SK-N-SH (cell line): ENCODE results near the gene RSRC1. TPM values are rescaled to one million over a fixed set of nuclear protein-coding genes. Genes with fewer than 3 reads are reported as not detected.

Experiments used
- CTCF ChIA-PET: fragments of 300-600, 350-600 bp; formaldehyde crosslinking; extraction: SDS; loops from one replicate; lab custom pipeline; 2021; lab: Yijun Ruan, JAX
- POLR2A ChIA-PET: fragments of 350-600 bp; sonication (Branson Sonifier 250); formaldehyde crosslinking; extraction: SDS; loops from one replicate; lab custom pipeline; 2020; ENCODE audit warnings: antibody characterized with exemption, inconsistent platforms; lab: Yijun Ruan, JAX
- DNase-seq: peaks from one replicate; pipeline ENCODE4 v3.0.0; 2012
- H2AFZ ChIP-seq: fragments of 200-600 bp; sonication (generic); 2 replicates; pipeline ENCODE4 v1.8.1; 2016; ENCODE audit warnings: antibody characterized with exemption, mild to moderate bottlenecking, low read depth
- H3F3A ChIP-seq: fragments of 200-600 bp; sonication (generic); replicated peaks from 2 replicates; pipeline ENCODE3; 2016; ENCODE audit warnings: antibody characterized with exemption, mild to moderate bottlenecking; ENCODE audit not compliant: insufficient read depth
- H3K27ac ChIP-seq, 2 experiments: fragments of 200-500 bp in 1 of 2; fragments of 200-600 bp in 1 of 2; sonication (Bioruptor generic) in 1 of 2; sonication (generic), shearing (Covaris generic) in 1 of 2; 2 replicates each; pipeline versions ENCODE4 v1.5.1 to v1.6.1; 2014 to 2016; ENCODE audit warnings: low read depth in 2 of 2, inconsistent platforms in 1 of 2, low read length in 1 of 2, mild to moderate bottlenecking in 1 of 2, mixed read lengths in 1 of 2
- H3K27me3 ChIP-seq: fragments of 200-600 bp; sonication (generic), shearing (Covaris generic); 2 replicates; pipeline ENCODE4 v1.6.1; 2016; ENCODE audit warnings: mixed run types; ENCODE audit not compliant: insufficient read depth
- H3K36me3 ChIP-seq, 2 experiments: fragments of 200-500 bp in 1 of 2; fragments of 200-600 bp in 1 of 2; sonication (Bioruptor generic) in 1 of 2; sonication (generic) in 1 of 2; replicated peaks in 1 of 2; 2 replicates each; pipeline versions ENCODE3 to v1.5.1; 2014 to 2016; ENCODE audit warnings: low read length in 1 of 2, mild to moderate bottlenecking in 1 of 2; ENCODE audit not compliant: insufficient read depth in 2 of 2, control insufficient read depth in 1 of 2
- H3K4me1 ChIP-seq, 2 experiments: fragments of 200-500 bp in 1 of 2; fragments of 200-600 bp in 1 of 2; sonication (Bioruptor generic) in 1 of 2; sonication (generic), shearing (Covaris generic) in 1 of 2; 2 replicates each; pipeline versions ENCODE4 v1.5.1 to v1.6.1; 2014 to 2016; ENCODE audit warnings: low read depth in 1 of 2, low read length in 1 of 2, mixed run types in 1 of 2; ENCODE audit not compliant: insufficient read depth in 2 of 2, control insufficient read depth in 1 of 2
- H3K4me2 ChIP-seq: fragments of 200-600 bp; sonication (generic), shearing (Covaris generic); 2 replicates; pipeline ENCODE4 v1.6.1; 2017; ENCODE audit warnings: mixed run types
- H3K4me3 ChIP-seq, 2 experiments: fragments of 200-500 bp in 1 of 2; fragments of 200-600 bp in 1 of 2; sonication (Bioruptor generic) in 1 of 2; sonication (generic), shearing (Covaris generic) in 1 of 2; 2 replicates each; pipeline versions ENCODE4 v1.5.1 to v1.8.1; 2014 to 2016; ENCODE audit warnings: low read depth in 2 of 2, inconsistent platforms in 1 of 2, low read length in 1 of 2, mild to moderate bottlenecking in 1 of 2, mixed read lengths in 1 of 2, moderate library complexity in 1 of 2
- H3K79me2 ChIP-seq: fragments of 200-600 bp; sonication (generic); 2 replicates; pipeline ENCODE4 v1.8.1; 2017; ENCODE audit warnings: mild to moderate bottlenecking; ENCODE audit not compliant: insufficient read depth
- H3K9ac ChIP-seq: fragments of 200-600 bp; sonication (generic); 2 replicates; pipeline ENCODE4 v1.6.1; 2017; ENCODE audit warnings: mixed run types
- H3K9me2 ChIP-seq: fragments of 200-600 bp; sonication (generic); 2 replicates; pipeline ENCODE4 v1.6.1; 2017; ENCODE audit warnings: mixed run types
- H3K9me3 ChIP-seq: fragments of 200-600 bp; sonication (generic); 2 replicates; pipeline ENCODE4 v1.6.1; 2017; ENCODE audit warnings: mixed run types, mild to moderate bottlenecking, moderate library complexity
- H4K20me1 ChIP-seq: fragments of 200-600 bp; sonication (generic); 2 replicates; pipeline ENCODE4 v1.6.1; 2017; ENCODE audit warnings: mild to moderate bottlenecking, mixed run types; ENCODE audit not compliant: insufficient read depth
- ELF1 ChIP-seq: IDR thresholded peaks from 2 replicates; pipeline ENCODE4 v1.4.0; 2012
- EP300 ChIP-seq, 2 experiments: IDR thresholded peaks; 2 replicates each; pipeline versions ENCODE4 v1.4.0 to v1.6.1; 2012; ENCODE audit warnings: borderline replicate concordance in 1 of 2, low read depth in 1 of 2, low read length in 1 of 2
- EZH2phosphoT487 ChIP-seq: fragments of 200-600 bp; sonication (generic); IDR thresholded peaks from 2 replicates; pipeline ENCODE4 v1.6.1; 2017; ENCODE audit warnings: low read depth, mixed run types, mild to moderate bottlenecking, antibody characterized with exemption, moderate library complexity, borderline replicate concordance
- FOXM1 ChIP-seq: IDR thresholded peaks from 2 replicates; pipeline ENCODE4 v1.4.0; 2012; ENCODE audit warnings: low read depth, mild to moderate bottlenecking
- GABPA ChIP-seq: IDR thresholded peaks from 2 replicates; pipeline ENCODE4 v1.4.0; 2012; ENCODE audit warnings: low read depth, mild to moderate bottlenecking
- JUND ChIP-seq: IDR thresholded peaks from 2 replicates; pipeline ENCODE4 v1.4.0; 2012
- RAD21 ChIP-seq: IDR thresholded peaks from 2 replicates; pipeline ENCODE4 v1.6.1; 2012; ENCODE audit warnings: mild to moderate bottlenecking, low read length
- RCOR1 ChIP-seq: fragments of 150-350 bp; IDR thresholded peaks from 2 replicates; pipeline ENCODE4 v1.6.1; 2017; ENCODE audit warnings: antibody characterized with exemption, low read length
- RFX5 ChIP-seq: IDR thresholded peaks from 2 replicates; pipeline ENCODE4 v1.6.1; 2012; ENCODE audit warnings: mild to moderate bottlenecking, improper control_type of control experiment, low read length
- RXRA ChIP-seq: IDR thresholded peaks from 2 replicates; pipeline ENCODE4 v1.4.0; 2012; ENCODE audit warnings: low read depth, mild to moderate bottlenecking, borderline replicate concordance
- SIN3A ChIP-seq: IDR thresholded peaks from 2 replicates; pipeline ENCODE4 v1.6.1; 2012; ENCODE audit warnings: low read depth, mild to moderate bottlenecking, low read length, moderate library complexity, borderline replicate concordance
- SMC3 ChIP-seq: IDR thresholded peaks from 2 replicates; pipeline ENCODE4 v1.6.1; 2012; ENCODE audit warnings: low read depth, low read length, improper control_type of control experiment
- YY1 ChIP-seq: IDR thresholded peaks from 2 replicates; pipeline ENCODE4 v1.4.0; 2012; ENCODE audit warnings: low read depth, mild to moderate bottlenecking
- WGBS: methylation state at CpG from one replicate; pipeline ENCODE4 v1.1.6; 2017; ENCODE audit warnings: low lambda C conversion rate; 5-methylcytosine and 5-hydroxymethylcytosine counted together
- polyA plus RNA-seq, 3 experiments: library from polyadenylated mRNA; depleted of rRNA; stranded (reverse); fragments of >200 nt; gene quantifications; 2 replicates each; pipeline ENCODE4 v1.2.3, GENCODE V29; 2012
- TF ChIP-seq, protein P1 (sequence below): fragments of 200-600 bp; sonication (generic); IDR thresholded peaks from 2 replicates; pipeline ENCODE4 v1.6.1; 2017; ENCODE audit warnings: antibody characterized with exemption, mild to moderate bottlenecking, moderate library complexity
- TF ChIP-seq, protein P2 (sequence below): IDR thresholded peaks from 2 replicates; pipeline ENCODE4 v1.4.0; 2012; ENCODE audit warnings: low read depth, borderline replicate concordance
- TF ChIP-seq, protein P3 (sequence below): IDR thresholded peaks from 2 replicates; pipeline ENCODE4 v1.4.0; 2012; ENCODE audit warnings: low read depth
- TF ChIP-seq, protein P4 (sequence below): fragments of 150-350 bp; IDR thresholded peaks from 2 replicates; pipeline ENCODE4 v1.6.1; 2017; ENCODE audit warnings: antibody characterized with exemption, low read length, low read depth, borderline replicate concordance

Gene RSRC1
- polyA plus RNA-seq, 1 of the 3 experiments (the other 2 are of a cell fraction) = 4.5 TPM

DNA sequence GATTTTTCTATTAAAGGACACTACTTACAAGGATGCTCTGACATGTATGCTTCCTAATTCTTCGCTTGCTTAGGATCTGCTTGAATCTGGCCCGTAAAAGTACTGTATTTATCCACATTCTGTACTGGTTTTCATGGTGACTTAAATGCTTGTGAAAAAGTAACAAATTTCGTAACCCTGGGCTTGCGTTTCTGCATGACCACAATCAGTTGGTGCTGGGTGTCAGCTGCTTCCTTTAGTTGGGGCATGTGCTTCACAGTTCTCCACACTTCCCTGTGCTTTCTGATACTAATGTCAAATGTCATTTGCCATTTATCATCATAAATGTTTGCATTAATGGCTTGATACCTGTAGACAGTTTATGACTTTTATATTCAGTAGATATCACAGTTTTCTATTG, 242.7 kb downstream of the RSRC1 start:
- no peaks in the 10 kb centered on the region for H4K20me1 ChIP-seq
- H3F3A ChIP-seq = peaks cover 3% of the 10 kb centered on the region
- no peak overlapping the region for H3K9ac ChIP-seq
- no peak overlapping the region for H3K4me3 ChIP-seq
- POLR2A ChIA-PET = no interaction called here
- no peaks in the 10 kb centered on the region for H3K9me3 ChIP-seq
- H3K27me3 ChIP-seq = no peaks in the 10 kb centered on the region
- H3K27ac ChIP-seq = no peak overlapping the region
- no peaks in the 10 kb centered on the region; a peak in 2 of 4 replicates for H3K4me1 ChIP-seq
- H3K9me2 ChIP-seq = no peaks in the 10 kb centered on the region
- 0 out of 2 replicates have a peak, but pooled peaks cover 4% of the 10 kb centered on the region for H3K79me2 ChIP-seq
- H3K4me2 ChIP-seq = no peak overlapping the region
- TF ChIP-seq ELF1 (no peak), RFX5 (no peak), RCOR1 (no peak)
- TF ChIP-seq, protein P1, sequence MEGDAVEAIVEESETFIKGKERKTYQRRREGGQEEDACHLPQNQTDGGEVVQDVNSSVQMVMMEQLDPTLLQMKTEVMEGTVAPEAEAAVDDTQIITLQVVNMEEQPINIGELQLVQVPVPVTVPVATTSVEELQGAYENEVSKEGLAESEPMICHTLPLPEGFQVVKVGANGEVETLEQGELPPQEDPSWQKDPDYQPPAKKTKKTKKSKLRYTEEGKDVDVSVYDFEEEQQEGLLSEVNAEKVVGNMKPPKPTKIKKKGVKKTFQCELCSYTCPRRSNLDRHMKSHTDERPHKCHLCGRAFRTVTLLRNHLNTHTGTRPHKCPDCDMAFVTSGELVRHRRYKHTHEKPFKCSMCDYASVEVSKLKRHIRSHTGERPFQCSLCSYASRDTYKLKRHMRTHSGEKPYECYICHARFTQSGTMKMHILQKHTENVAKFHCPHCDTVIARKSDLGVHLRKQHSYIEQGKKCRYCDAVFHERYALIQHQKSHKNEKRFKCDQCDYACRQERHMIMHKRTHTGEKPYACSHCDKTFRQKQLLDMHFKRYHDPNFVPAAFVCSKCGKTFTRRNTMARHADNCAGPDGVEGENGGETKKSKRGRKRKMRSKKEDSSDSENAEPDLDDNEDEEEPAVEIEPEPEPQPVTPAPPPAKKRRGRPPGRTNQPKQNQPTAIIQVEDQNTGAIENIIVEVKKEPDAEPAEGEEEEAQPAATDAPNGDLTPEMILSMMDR = no peak
- no peak overlapping the region for H2AFZ ChIP-seq
- CTCF ChIA-PET = no interaction called here
- peaks cover 0 to 8% of the 10 kb centered on the region in 2 experiments for H3K36me3 ChIP-seq
- WGBS = 97% methylated on average over 4 of the region's 4 CpGs
- DNase-seq = no peak

DNA sequence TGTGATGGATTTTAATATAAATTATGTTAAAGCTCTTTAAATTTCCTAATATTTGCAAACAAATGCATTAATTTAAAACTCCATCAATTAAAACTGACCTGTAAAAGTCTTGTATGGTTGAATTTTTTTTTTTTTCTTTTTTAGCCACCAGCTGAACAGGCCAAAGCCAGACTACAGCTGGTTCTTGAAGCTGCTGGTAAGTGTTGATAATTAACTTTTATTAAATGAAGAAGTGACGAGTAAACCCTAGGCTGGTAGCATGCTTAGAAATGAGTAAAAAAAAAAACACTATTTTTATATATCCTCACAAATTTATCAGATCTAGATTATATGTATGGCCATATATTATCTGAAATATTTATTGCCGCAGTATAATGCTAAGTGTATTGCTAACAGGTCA, 244.8 kb downstream of the RSRC1 start:
- Histone ChIP-seq H3K4me3 (no peak overlapping the region), H3K27me3 (no peaks in the 10 kb centered on the region), H3F3A (no peaks in the 10 kb centered on the region), H3K27ac (no peak overlapping the region), H3K4me1 (no peaks in the 10 kb centered on the region; a peak in 2 of 4 replicates), H3K9ac (no peak overlapping the region), H2AFZ (no peak overlapping the region), H4K20me1 (no peaks in the 10 kb centered on the region), H3K4me2 (no peak overlapping the region), H3K9me3 (no peaks in the 10 kb centered on the region), H3K9me2 (no peaks in the 10 kb centered on the region), H3K36me3 (peaks cover 0 to 8% of the 10 kb centered on the region in 2 experiments), H3K79me2 (0 out of 2 replicates have a peak, but pooled peaks cover 4% of the 10 kb centered on the region)
- ChIA-PET POLR2A (no interaction called here), CTCF (no interaction called here)
- WGBS = 96% methylated on average over 2 of the region's 2 CpGs
- DNase-seq = no peak
- TF ChIP-seq JUND (no peak), ELF1 (no peak), SMC3 (no peak), GABPA (no peak), SIN3A (no peak), RCOR1 (no peak), EP300 (IDR thresholded peaks at IDR 0.05; ENCODE audit: borderline replicate concordance in 1 of 2, low read depth in 1 of 2, low read length in 1 of 2) (no peak), EZH2phosphoT487 (no peak), RAD21 (no peak), FOXM1 (no peak), RXRA (no peak), YY1 (no peak)
- TF ChIP-seq, protein P1 = no peak
- TF ChIP-seq, protein P2, sequence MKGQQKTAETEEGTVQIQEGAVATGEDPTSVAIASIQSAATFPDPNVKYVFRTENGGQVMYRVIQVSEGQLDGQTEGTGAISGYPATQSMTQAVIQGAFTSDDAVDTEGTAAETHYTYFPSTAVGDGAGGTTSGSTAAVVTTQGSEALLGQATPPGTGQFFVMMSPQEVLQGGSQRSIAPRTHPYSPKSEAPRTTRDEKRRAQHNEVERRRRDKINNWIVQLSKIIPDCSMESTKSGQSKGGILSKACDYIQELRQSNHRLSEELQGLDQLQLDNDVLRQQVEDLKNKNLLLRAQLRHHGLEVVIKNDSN = no peak
- TF ChIP-seq, protein P3, sequence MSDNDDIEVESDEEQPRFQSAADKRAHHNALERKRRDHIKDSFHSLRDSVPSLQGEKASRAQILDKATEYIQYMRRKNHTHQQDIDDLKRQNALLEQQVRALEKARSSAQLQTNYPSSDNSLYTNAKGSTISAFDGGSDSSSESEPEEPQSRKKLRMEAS = no peak
- TF ChIP-seq, protein P4, sequence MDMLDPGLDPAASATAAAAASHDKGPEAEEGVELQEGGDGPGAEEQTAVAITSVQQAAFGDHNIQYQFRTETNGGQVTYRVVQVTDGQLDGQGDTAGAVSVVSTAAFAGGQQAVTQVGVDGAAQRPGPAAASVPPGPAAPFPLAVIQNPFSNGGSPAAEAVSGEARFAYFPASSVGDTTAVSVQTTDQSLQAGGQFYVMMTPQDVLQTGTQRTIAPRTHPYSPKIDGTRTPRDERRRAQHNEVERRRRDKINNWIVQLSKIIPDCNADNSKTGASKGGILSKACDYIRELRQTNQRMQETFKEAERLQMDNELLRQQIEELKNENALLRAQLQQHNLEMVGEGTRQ = no peak
